ENCODE data around the gene FTCD. TPM values are rescaled to one million over a fixed set of nuclear protein-coding genes. Genes with fewer than 3 reads are reported as not detected.

FTCD gene
- total and polyA plus RNA-seq, 2 donors (not counting 1 experiment from before 2014, with no cell fraction given) = 0.27 to 1.3 TPM

DNA sequence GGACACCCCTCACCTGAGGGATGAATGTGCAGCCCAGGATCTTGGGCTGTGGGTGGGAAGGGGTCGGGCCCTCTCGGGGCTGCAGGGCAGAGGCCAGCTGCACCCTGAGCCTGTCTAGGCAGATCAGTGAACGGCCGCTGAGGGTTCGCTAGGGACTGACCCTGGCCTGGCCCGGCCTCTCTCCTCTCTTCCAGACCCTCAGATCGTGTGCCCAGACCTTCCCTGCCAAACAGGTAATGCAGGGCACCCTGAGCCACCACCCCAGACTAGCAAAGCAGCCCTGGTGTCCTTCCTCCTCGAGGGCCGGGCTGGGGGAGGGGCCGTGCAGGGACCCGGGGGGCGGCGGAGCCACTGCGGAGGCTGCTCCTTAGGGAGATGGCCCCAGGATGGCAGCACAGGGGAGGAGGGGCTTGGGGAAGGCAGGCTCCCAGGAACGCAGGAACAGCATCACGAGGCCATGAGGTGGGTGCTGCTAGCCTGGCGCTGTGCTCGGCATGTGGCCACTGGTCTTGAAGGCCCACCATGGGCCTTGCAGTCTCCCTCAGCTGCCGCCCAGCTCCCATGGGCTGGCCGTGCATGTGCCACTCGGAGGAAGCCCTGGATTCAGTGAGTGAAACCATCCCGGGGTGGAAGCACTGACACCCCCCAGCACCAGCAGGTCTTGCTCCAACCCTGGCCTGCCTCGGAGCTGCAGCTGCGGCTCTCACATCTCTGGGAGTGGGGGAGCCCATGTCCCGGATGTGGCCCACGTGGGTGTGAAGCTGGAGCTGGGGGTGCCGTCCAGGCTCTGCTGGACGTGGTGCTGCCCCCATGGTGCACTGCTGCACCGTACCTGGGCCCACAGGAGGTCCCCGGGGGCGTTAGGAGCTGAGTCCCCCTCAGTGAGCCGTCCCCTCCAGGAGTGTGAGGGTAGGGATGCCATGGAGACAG, 28.8 kb downstream of the FTCD start:
- no peaks in the 10 kb centered on the region for H3K27me3 ChIP-seq (ENCODE audit: control insufficient read depth, insufficient read depth, low read length)
- no peak for TF ChIP-seq EZH2 (IDR thresholded peaks at IDR 0.05; ENCODE audit: low read length, missing control alignments)
- TF ChIP-seq, protein P1, sequence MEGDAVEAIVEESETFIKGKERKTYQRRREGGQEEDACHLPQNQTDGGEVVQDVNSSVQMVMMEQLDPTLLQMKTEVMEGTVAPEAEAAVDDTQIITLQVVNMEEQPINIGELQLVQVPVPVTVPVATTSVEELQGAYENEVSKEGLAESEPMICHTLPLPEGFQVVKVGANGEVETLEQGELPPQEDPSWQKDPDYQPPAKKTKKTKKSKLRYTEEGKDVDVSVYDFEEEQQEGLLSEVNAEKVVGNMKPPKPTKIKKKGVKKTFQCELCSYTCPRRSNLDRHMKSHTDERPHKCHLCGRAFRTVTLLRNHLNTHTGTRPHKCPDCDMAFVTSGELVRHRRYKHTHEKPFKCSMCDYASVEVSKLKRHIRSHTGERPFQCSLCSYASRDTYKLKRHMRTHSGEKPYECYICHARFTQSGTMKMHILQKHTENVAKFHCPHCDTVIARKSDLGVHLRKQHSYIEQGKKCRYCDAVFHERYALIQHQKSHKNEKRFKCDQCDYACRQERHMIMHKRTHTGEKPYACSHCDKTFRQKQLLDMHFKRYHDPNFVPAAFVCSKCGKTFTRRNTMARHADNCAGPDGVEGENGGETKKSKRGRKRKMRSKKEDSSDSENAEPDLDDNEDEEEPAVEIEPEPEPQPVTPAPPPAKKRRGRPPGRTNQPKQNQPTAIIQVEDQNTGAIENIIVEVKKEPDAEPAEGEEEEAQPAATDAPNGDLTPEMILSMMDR (conservative IDR thresholded peaks at IDR 0.05 in 1 of 2, IDR thresholded peaks at IDR 0.05 in 1 of 2; ENCODE audit: low read depth in 1 of 2, low read length in 2 of 2) = no peak
- peaks cover 72% of the 10 kb centered on the region for H3K36me3 ChIP-seq (ENCODE audit: control insufficient read depth, insufficient read depth, low read length)
- peaks cover 9% of the 10 kb centered on the region for H3K79me2 ChIP-seq (ENCODE audit: control insufficient read depth, insufficient read depth, low read length)
- H3K4me3 ChIP-seq (replicated peaks in 1 of 4; ENCODE audit: control extremely low read depth in 1 of 4, insufficient read depth in 1 of 4, low read depth in 3 of 4, low read length in 4 of 4) = no peak overlapping the region
- no peak for DNase-seq (ENCODE audit: low read depth in 2 of 2)
- H3K9ac ChIP-seq (ENCODE audit: insufficient read depth, low read length) = no peak overlapping the region
- H3K27ac ChIP-seq (ENCODE audit: insufficient read depth, low read length) = no peak overlapping the region
- H3K4me1 ChIP-seq (ENCODE audit: control insufficient read depth, extremely low read depth, insufficient read depth, low read length) = no peaks in the 10 kb centered on the region
- H3K4me2 ChIP-seq (ENCODE audit: extremely low read depth, insufficient read depth, low read length) = no peak overlapping the region
- no peaks in the 10 kb centered on the region for H4K20me1 ChIP-seq (ENCODE audit: control insufficient read depth, extremely low read depth, insufficient read depth, low read length)
- H2AFZ ChIP-seq (ENCODE audit: low read length) = no peak overlapping the region
- H3K9me3 ChIP-seq (ENCODE audit: control insufficient read depth, insufficient read depth, low read depth, low read length) = no peaks in the 10 kb centered on the region

DNA sequence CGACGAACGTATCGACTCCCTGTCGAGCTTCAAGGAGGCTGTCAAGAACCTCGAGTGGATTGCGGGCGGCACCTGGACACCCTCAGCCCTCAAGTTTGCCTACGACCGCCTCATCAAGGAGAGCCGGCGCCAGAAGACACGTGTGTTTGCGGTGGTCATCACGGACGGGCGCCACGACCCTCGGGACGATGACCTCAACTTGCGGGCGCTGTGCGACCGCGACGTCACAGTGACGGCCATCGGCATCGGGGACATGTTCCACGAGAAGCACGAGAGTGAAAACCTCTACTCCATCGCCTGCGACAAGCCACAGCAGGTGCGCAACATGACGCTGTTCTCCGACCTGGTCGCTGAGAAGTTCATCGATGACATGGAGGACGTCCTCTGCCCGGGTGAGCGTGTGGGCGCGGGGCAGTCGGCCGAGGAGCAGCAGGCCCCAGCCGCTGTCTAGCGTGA, 29.5 kb downstream of the FTCD start:
- Histone ChIP-seq H2AFZ (ENCODE audit: low read length) (no peak overlapping the region), H4K20me1 (ENCODE audit: control insufficient read depth, extremely low read depth, insufficient read depth, low read length) (no peaks in the 10 kb centered on the region), H3K4me2 (ENCODE audit: extremely low read depth, insufficient read depth, low read length) (no peak overlapping the region), H3K9ac (ENCODE audit: insufficient read depth, low read length) (no peak overlapping the region), H3K9me3 (ENCODE audit: control insufficient read depth, insufficient read depth, low read depth, low read length) (no peaks in the 10 kb centered on the region), H3K27ac (ENCODE audit: insufficient read depth, low read length) (no peak overlapping the region), H3K27me3 (ENCODE audit: control insufficient read depth, insufficient read depth, low read length) (no peaks in the 10 kb centered on the region), H3K4me1 (ENCODE audit: control insufficient read depth, extremely low read depth, insufficient read depth, low read length) (no peaks in the 10 kb centered on the region), H3K36me3 (ENCODE audit: control insufficient read depth, insufficient read depth, low read length) (peaks cover 76% of the 10 kb centered on the region), H3K79me2 (ENCODE audit: control insufficient read depth, insufficient read depth, low read length) (peaks cover 11% of the 10 kb centered on the region), H3K4me3 (replicated peaks in 1 of 4; ENCODE audit: control extremely low read depth in 1 of 4, insufficient read depth in 1 of 4, low read depth in 3 of 4, low read length in 4 of 4) (no peak overlapping the region)
- no peak for DNase-seq (ENCODE audit: low read depth in 2 of 2)
- TF ChIP-seq EZH2 (IDR thresholded peaks at IDR 0.05; ENCODE audit: low read length, missing control alignments) = no peak
- TF ChIP-seq, protein P1 (conservative IDR thresholded peaks at IDR 0.05 in 1 of 2, IDR thresholded peaks at IDR 0.05 in 1 of 2; ENCODE audit: low read depth in 1 of 2, low read length in 2 of 2) = no peak

DNA sequence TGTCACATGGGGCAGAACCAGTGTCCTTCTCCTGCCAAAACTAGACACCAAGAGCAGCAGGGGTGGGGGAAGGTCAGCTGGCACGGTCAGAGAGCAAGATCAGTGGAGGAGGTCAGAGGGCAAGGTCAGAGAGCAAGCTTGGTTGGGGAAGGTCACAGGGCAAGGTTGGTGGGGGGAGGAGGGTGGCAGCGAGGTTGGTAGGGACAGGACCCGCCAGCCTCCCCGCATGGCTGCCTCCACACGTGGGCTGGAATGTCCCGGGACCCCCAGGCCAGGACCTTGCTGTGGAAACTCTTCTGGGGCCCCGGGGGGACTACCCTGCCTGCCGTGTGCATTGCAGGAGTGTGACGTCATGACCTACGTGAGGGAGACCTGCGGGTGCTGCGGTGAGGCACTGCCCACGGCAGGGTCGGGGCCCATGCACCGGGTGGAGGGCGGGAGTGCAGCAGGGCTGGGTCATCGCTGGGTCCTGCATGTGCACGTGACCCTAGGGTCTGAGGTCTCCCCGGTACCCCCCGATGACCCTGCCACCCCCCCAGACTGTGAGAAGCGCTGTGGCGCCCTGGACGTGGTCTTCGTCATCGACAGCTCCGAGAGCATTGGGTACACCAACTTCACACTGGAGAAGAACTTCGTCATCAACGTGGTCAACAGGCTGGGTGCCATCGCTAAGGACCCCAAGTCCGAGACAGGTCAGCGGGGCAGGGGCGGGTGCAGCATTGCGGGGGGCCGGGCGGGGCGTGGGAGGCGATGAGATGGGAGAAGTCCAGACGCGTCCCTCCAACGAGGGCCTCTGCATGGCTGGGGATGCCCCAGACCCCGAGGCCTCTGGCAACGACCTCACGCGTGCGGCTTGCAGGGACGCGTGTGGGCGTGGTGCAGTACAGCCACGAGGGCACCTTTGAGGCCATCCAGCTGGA, 30.2 kb downstream of the FTCD start:
- TF ChIP-seq, protein P1 (conservative IDR thresholded peaks at IDR 0.05 in 1 of 2, IDR thresholded peaks at IDR 0.05 in 1 of 2; ENCODE audit: low read depth in 1 of 2, low read length in 2 of 2) = no peak
- no peak for TF ChIP-seq EZH2 (IDR thresholded peaks at IDR 0.05; ENCODE audit: low read length, missing control alignments)
- Histone ChIP-seq H3K36me3 (ENCODE audit: control insufficient read depth, insufficient read depth, low read length) (peaks cover 78% of the 10 kb centered on the region), H3K4me2 (ENCODE audit: extremely low read depth, insufficient read depth, low read length) (no peak overlapping the region), H3K4me1 (ENCODE audit: control insufficient read depth, extremely low read depth, insufficient read depth, low read length) (no peaks in the 10 kb centered on the region), H2AFZ (ENCODE audit: low read length) (no peak overlapping the region), H3K27ac (ENCODE audit: insufficient read depth, low read length) (no peak overlapping the region), H4K20me1 (ENCODE audit: control insufficient read depth, extremely low read depth, insufficient read depth, low read length) (no peaks in the 10 kb centered on the region), H3K9me3 (ENCODE audit: control insufficient read depth, insufficient read depth, low read depth, low read length) (no peaks in the 10 kb centered on the region), H3K27me3 (ENCODE audit: control insufficient read depth, insufficient read depth, low read length) (no peaks in the 10 kb centered on the region), H3K9ac (ENCODE audit: insufficient read depth, low read length) (no peak overlapping the region), H3K4me3 (replicated peaks in 1 of 4; ENCODE audit: control extremely low read depth in 1 of 4, insufficient read depth in 1 of 4, low read depth in 3 of 4, low read length in 4 of 4) (no peak overlapping the region), H3K79me2 (ENCODE audit: control insufficient read depth, insufficient read depth, low read length) (peaks cover 14% of the 10 kb centered on the region)
- DNase-seq (ENCODE audit: low read depth in 2 of 2) = no peak

All from fibroblast of lung (primary cell).